Memory B cell (primary cell): ENCODE data around the gene KDF1.

Experiments used
- ATAC-seq: fragments of 150-1000 bp; cut with Tn5 transposase; 2 replicates; pipeline ENCODE4 v1.10.0; 2021; ENCODE audit warnings: low read depth, mild to moderate bottlenecking, moderate library complexity
- DNase-seq, 2 donors: peaks; one replicate each; pipeline ENCODE4 v3.0.0; 2022; ENCODE audit warnings: low spot score in 2 of 2
- H3K27ac Mint-ChIP-seq: one replicate; pipeline ENCODE4 v1.8.0; 2022; ENCODE audit warnings: mild to moderate bottlenecking, moderate library complexity, mixed read lengths
- H3K27me3 Mint-ChIP-seq: one replicate; pipeline ENCODE4 v1.8.0; 2022; ENCODE audit warnings: mixed read lengths
- H3K36me3 Mint-ChIP-seq: one replicate; pipeline ENCODE4 v1.8.0; 2022; ENCODE audit warnings: mild to moderate bottlenecking, mixed read lengths
- H3K4me1 Mint-ChIP-seq: one replicate; pipeline ENCODE4 v1.8.0; 2022; ENCODE audit warnings: mixed read lengths
- H3K4me3 Mint-ChIP-seq: one replicate; pipeline ENCODE4 v1.8.0; 2022; ENCODE audit warnings: mild to moderate bottlenecking, moderate library complexity, mixed read lengths
- H3K9me3 Mint-ChIP-seq: one replicate; pipeline ENCODE4 v1.8.0; 2022; ENCODE audit warnings: mixed read lengths

Gene KDF1

DNA sequence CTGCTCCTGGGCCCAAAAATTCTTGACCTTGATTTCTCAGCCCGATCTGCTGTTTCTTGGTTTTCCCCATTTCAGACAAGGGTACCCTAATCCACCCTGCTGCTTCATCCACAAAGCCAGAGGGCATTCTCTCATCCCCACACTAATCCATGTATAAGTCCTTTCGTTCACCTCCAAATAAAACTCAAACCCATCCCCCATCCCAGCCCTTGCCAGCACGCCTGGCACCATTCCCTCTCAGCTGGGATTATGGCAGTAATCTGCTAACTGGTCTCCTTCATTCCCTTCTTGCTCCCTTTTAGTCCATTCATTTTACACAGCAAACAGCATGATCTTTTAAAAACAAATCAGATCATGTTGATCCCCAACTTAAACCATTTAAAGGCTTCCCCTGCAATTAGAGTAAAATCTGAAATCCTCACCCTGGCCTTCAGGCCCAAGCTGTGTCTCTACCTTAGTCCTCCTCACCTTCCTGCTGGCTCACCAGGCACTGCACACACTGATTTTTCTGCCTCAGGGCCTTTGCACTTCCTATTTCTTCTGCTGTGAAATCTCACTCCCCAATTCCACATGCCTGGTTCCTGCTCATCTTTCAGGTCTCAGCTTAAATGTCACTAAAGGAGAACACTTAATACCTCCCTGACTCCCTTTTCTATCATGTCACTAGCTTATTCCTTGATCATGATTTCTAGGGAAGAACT lies 21.0 kb upstream of the KDF1 start:
- H3K4me3 Mint-ChIP-seq: no peak overlapping the region
- no peaks in the 10 kb centered on the region for H3K36me3 Mint-ChIP-seq
- no peak overlapping the region for H3K27ac Mint-ChIP-seq
- no peaks in the 10 kb centered on the region for H3K9me3 Mint-ChIP-seq
- DNase-seq: no peak
- H3K27me3 Mint-ChIP-seq: peaks cover 10% of the 10 kb centered on the region
- no peaks in the 10 kb centered on the region for H3K4me1 Mint-ChIP-seq
- ATAC-seq: no peak

DNA sequence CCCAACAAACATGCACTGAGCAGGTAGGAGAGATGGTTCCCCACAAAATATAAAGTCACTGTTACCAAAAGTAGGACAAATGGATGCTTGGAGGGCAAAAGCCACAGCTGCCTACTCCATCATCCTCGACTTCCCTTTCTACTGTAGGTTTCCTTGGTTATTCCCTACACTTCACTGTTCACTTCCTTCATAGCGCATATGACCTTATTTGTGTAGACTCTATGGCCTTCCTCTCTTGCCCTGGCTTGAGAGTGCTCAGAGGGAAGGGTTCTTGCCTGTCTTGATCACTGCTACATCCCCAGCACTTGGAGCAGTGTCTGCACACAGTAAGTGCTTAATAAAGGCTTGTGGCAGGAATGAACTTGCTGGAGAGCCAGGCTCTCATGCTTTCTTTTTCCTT lies 18.6 kb upstream of the KDF1 start:
- H3K27me3 Mint-ChIP-seq: peaks cover 12% of the 10 kb centered on the region
- no peak for ATAC-seq
- DNase-seq: no peak
- H3K4me1 Mint-ChIP-seq: no peaks in the 10 kb centered on the region
- no peak overlapping the region for H3K27ac Mint-ChIP-seq
- no peaks in the 10 kb centered on the region for H3K36me3 Mint-ChIP-seq
- no peak overlapping the region for H3K4me3 Mint-ChIP-seq
- no peaks in the 10 kb centered on the region for H3K9me3 Mint-ChIP-seq

DNA sequence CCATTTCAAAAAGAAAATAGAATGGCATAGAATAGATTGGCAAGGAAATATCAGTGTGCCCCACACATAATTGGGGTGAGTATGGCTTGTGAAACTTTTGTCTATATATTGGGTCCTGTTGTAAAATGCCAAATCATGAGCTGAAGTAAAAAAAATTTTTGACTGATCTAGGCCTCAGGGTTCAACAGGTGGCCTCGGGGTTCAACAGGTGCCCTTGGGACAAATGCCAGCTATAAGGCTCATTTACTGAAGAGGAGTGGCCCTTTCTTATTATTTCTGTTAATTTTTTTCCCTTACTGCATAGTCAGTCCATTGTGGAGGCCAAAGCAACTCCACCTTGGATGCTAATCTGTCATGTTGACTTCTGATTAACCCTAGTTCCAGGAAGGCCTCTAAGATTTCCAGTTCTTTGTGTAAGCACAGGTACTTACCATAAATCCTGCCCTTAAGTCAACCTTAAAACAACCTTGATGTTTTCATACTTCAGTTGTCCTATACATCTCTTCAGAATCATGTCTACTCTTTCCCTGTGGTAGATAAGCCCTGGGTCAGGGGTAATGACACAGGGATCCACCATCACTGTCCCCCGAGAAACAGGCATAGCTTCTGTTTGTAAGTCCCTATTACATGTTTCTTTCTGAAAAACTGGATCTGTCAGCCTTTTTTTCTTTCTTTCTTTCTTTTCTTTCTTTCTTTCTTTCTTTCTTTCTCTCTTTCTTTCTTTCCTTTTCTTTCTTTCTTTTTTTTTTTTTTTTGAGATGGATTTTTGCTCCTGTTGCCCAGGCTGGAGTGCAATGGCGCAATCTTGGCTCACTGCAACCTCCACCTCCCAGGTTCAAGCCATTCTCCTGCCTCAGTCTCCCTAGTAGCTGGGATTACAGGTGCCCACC lies 16.6 kb upstream of the KDF1 start:
- no peak for ATAC-seq
- no peaks in the 10 kb centered on the region for H3K36me3 Mint-ChIP-seq
- H3K4me1 Mint-ChIP-seq: no peaks in the 10 kb centered on the region
- no peaks in the 10 kb centered on the region for H3K9me3 Mint-ChIP-seq
- DNase-seq: no peak
- no peak overlapping the region for H3K4me3 Mint-ChIP-seq
- H3K27ac Mint-ChIP-seq: no peak overlapping the region
- peaks cover 12% of the 10 kb centered on the region for H3K27me3 Mint-ChIP-seq

DNA sequence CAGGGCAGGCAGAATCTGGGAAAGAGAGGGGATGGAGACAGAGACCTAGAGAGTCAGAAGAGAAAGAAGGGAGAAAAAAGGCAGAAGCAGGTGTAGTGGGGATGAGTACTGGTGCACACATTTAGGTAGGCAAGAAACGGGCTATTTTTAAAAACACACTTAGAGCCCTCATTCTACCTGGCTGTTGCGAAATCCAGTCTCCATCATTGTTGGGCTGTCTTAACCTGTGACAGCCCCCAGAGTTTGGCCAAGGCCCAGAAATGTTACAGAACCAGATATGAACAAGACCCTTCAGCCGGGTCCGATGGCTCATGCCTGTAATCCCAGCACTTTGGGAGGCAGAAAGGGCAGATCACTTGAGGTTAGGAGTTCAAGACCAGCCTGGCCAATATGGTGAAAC lies 12.6 kb upstream of the KDF1 start:
- H3K9me3 Mint-ChIP-seq: no peaks in the 10 kb centered on the region
- H3K36me3 Mint-ChIP-seq: no peaks in the 10 kb centered on the region
- H3K27me3 Mint-ChIP-seq: peaks cover 17% of the 10 kb centered on the region
- no peak overlapping the region for H3K4me3 Mint-ChIP-seq
- ATAC-seq: no peak
- DNase-seq: no peak
- no peak overlapping the region for H3K27ac Mint-ChIP-seq
- no peaks in the 10 kb centered on the region for H3K4me1 Mint-ChIP-seq

DNA sequence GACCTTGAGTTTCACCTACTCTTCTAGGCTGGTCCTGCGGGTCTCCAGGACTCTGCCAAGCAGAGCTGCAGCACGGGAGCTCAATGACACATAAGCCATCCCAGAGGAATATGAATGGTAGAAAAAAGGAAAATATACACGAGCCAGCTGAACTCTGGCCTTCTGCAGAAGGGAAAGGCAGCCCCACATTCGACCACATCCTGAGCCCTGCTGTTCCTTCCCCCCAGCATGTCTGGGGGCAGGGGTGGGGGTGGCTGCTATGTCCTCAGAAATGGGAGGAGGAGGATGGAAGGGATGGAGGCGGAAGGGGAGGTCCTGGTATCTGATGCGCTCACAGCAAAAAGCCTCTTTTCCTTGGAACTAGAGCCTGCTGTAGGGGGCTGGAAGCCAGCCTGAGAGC lies 12.1 kb upstream of the KDF1 start:
- no peak for DNase-seq
- no peak overlapping the region for H3K4me3 Mint-ChIP-seq

DNA sequence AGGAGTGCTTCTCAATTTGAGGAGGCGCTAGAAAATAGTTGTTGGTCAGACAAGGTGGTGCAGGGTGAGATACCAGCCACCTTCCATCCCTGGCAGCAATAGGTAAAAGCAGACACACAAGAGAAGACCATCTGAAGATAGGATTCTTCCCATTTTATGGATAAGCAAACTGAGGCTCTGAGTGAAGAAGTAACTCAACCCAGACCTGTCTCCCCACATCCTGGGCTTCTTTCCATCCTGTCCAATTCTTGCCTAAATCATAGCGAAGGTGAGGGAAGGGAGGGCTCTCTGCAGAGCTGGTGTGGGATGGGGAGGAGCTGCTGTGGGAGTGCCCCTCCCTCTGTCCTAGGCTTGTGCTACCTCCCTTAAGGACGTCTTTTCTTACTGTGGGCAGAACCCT lies 11.3 kb upstream of the KDF1 start:
- ATAC-seq: no peak
- H3K4me1 Mint-ChIP-seq: no peaks in the 10 kb centered on the region
- peaks cover 22% of the 10 kb centered on the region for H3K27me3 Mint-ChIP-seq
- no peaks in the 10 kb centered on the region for H3K36me3 Mint-ChIP-seq
- no peak overlapping the region for H3K4me3 Mint-ChIP-seq
- no peaks in the 10 kb centered on the region for H3K9me3 Mint-ChIP-seq
- no peak overlapping the region for H3K27ac Mint-ChIP-seq
- DNase-seq: no peak

More for the DNA sequence above, 12.1 kb upstream of the KDF1 start:
- H3K27ac Mint-ChIP-seq: no peak overlapping the region
- no peaks in the 10 kb centered on the region for H3K9me3 Mint-ChIP-seq
- no peaks in the 10 kb centered on the region for H3K4me1 Mint-ChIP-seq
- no peak for ATAC-seq
- H3K27me3 Mint-ChIP-seq: peaks cover 18% of the 10 kb centered on the region
- no peaks in the 10 kb centered on the region for H3K36me3 Mint-ChIP-seq

DNA sequence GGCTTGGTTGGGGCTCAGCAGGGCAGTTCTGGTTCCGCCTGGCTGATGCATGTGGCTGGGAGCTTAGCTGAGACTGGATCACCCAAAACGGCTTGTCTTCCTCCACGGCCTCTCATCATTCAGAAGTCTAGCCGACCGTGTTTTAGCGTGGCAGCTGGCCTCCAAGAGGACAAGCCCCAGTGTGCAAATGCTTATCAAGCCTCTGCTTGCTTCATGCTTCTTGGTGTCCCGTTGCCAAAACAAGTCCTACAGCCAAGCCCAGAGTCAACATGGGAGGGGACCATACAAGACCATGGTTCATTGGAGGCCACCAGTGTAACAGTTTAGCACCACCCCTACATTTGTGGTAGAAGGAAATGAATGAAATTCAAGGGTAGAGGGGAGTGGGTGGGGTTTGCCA lies 10.5 kb upstream of the KDF1 start:
- ATAC-seq: no peak
- H3K27ac Mint-ChIP-seq: no peak overlapping the region
- H3K27me3 Mint-ChIP-seq: peaks cover 23% of the 10 kb centered on the region

DNA sequence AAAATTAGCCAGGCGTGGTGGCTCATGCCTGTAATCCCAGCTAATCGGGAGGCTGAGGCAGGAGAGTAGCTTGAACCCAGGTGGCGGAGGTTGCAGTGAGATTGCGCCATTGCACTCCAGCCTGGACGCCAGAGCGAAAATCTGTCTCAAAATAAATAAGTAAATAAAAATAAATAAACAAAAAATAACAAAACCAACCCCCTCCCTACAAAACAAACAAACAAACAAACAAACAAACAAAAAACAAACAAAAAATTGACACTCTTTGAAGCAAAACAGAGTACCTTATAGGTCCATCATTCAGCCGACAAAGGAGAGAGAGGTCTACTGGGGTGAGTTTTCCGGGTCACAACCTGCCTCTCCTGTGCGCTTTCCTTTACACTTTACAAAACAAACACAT lies 5.4 kb upstream of the KDF1 start:
- H3K36me3 Mint-ChIP-seq: peaks cover under 1% of the 10 kb centered on the region
- H3K27ac Mint-ChIP-seq: no peak overlapping the region
- DNase-seq (no peak), ATAC-seq (no peak)
- H3K9me3 Mint-ChIP-seq: no peaks in the 10 kb centered on the region
- H3K4me3 Mint-ChIP-seq: no peak overlapping the region
- peaks cover 2% of the 10 kb centered on the region for H3K4me1 Mint-ChIP-seq
- H3K27me3 Mint-ChIP-seq: peaks cover 24% of the 10 kb centered on the region

More for the DNA sequence above, 10.5 kb upstream of the KDF1 start:
- H3K4me1 Mint-ChIP-seq: no peaks in the 10 kb centered on the region
- H3K36me3 Mint-ChIP-seq: no peaks in the 10 kb centered on the region
- DNase-seq: no peak
- no peak overlapping the region for H3K4me3 Mint-ChIP-seq
- no peaks in the 10 kb centered on the region for H3K9me3 Mint-ChIP-seq

DNA sequence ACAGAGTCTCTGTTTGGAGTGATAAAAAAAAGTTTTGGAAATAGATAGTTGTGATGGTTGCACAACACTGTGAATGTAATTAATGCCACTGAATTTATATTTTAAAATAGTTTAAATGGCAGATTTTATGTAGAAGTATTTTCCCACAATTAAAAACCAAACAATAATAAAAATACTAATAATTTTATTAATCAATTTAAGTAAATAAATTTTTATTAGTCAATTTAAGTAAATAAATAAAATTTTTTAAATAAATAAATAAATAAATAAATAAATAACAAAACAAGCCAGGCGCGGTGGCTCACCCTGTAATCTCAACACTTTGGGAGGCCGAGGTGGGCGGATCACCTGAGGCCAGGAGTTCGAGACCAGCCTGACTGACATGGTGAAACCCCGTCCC lies 4.9 kb upstream of the KDF1 start:
- Mint-ChIP-seq H3K36me3 (peaks cover 2% of the 10 kb centered on the region), H3K4me3 (no peak overlapping the region), H3K27ac (no peak overlapping the region), H3K4me1 (peaks cover 5% of the 10 kb centered on the region), H3K27me3 (peaks cover 22% of the 10 kb centered on the region), H3K9me3 (no peaks in the 10 kb centered on the region)
- DNase-seq: no peak
- no peak for ATAC-seq

DNA sequence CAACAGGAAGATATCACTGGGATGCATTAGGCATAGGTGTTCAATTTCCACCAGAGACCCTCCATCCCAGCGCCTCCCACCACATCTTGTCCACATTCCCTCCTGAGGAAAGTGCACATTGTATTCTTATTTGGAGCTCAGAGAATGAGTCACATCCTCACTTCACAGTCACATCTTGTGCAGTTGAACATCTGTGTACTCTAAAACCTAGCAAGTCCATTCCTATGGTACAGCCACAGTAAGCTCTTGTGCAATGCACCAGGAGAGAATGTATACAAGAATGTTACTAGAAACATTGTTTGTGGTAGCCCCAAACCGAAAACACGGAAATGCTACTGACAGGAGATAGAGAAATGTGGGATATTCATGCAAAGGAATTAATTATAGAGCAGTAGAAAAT lies 1.6 kb upstream of the KDF1 start:
- H3K9me3 Mint-ChIP-seq: no peaks in the 10 kb centered on the region
- peaks cover 14% of the 10 kb centered on the region for H3K27me3 Mint-ChIP-seq
- peaks cover 5% of the 10 kb centered on the region for H3K4me1 Mint-ChIP-seq
- DNase-seq (no peak), ATAC-seq (no peak)
- H3K36me3 Mint-ChIP-seq: peaks cover 2% of the 10 kb centered on the region
- H3K4me3 Mint-ChIP-seq: no peak overlapping the region
- no peak overlapping the region for H3K27ac Mint-ChIP-seq

DNA sequence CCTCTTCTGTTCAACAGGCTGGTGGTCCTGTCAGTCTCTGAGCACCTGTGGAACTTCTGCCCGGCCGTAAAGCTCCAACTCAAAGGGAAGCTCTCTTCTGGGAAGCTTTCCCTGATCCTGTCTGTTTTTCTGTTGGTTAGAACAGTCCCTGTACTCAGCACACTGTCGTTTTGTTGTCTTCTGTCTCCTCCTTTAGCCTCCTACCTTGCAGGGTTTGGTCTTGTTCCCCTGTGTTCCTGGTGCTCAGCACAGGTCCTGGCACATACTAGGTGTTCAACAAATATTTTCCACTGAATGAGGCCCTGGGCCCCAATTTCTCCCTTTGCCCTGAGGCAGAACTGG lies 328 bp upstream of the KDF1 start:
- Mint-ChIP-seq H3K27ac (peak overlapping the region; percentile 63), H3K27me3 (peaks cover 11% of the 10 kb centered on the region), H3K9me3 (peaks cover 3% of the 10 kb centered on the region), H3K4me3 (peak overlapping the region; percentile 87), H3K36me3 (peaks cover 7% of the 10 kb centered on the region), H3K4me1 (peaks cover 5% of the 10 kb centered on the region)
- ATAC-seq: peak; percentile 6
- DNase-seq: no peak

DNA sequence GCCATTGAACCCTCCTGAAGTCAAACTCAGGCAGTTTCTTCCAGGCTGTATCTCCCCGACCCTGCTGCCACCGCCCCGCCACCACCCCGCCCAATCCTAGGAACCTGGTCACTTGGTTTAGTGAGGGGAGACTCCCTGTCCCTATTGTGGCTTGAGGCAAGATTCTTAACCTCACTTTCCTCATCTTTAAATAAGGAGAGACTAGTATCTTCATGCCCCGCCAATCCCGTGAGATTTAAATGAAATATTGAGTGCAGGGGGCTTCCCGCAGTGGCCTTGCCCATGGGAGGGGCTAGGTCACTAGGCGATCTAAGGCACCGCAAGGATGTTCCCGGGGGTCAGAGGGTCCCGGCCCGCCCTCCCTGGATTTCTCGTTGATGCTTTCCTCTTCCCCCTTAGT lies 998 bp downstream of the KDF1 start:
- H3K36me3 Mint-ChIP-seq: peaks cover 7% of the 10 kb centered on the region
- ATAC-seq: no peak
- H3K4me1 Mint-ChIP-seq: peaks cover 5% of the 10 kb centered on the region
- H3K9me3 Mint-ChIP-seq: peaks cover 3% of the 10 kb centered on the region
- DNase-seq: no peak
- no peak overlapping the region for H3K27ac Mint-ChIP-seq
- H3K27me3 Mint-ChIP-seq: peaks cover 6% of the 10 kb centered on the region
- H3K4me3 Mint-ChIP-seq: peak overlapping the region; percentile 49

DNA sequence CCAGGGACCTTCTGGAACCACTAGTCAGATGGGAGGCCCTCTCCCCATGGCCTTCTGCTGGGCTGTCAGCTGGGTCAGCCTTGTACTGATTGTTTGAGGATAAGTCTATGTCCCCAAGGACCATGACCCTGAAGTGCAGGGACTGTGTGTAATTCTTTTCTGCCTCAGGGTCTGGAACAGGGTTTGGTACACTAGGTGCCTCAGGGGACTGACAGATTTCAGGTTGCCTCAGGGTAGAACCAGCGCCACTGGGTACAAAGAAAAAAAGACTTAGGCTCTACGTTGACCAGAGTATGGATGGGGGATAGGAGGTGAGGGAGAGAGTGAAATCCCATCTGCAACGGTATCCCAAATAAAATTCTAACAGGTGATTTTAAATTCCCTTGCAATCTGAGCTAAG lies 3.0 kb downstream of the KDF1 start:
- Mint-ChIP-seq H3K9me3 (peaks cover 3% of the 10 kb centered on the region), H3K27ac (no peak overlapping the region), H3K4me1 (peaks cover 5% of the 10 kb centered on the region), H3K4me3 (no peak overlapping the region), H3K36me3 (peaks cover 9% of the 10 kb centered on the region), H3K27me3 (peaks cover 4% of the 10 kb centered on the region)
- ATAC-seq: no peak
- no peak for DNase-seq

DNA sequence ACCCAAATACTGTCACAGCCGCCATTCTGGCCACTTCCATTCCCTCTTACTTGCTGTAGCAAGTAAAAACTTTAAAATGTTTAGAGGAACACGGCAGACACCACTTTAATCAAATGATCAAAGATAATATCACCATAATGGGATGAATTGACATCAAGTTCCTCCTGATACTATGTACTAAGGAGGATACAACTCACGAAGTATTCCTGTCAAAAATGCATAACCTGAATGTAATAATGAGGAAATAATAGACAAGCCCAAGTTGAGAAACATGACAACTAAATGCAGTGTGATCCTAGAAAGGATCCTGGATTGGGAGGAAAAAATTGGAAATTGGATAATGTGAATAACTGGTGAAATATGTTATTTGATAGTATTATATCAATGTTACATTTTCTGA lies 3.9 kb downstream of the KDF1 start:
- peaks cover 2% of the 10 kb centered on the region for H3K27me3 Mint-ChIP-seq
- H3K36me3 Mint-ChIP-seq: peaks cover 12% of the 10 kb centered on the region
- H3K27ac Mint-ChIP-seq: no peak overlapping the region
- peaks cover 3% of the 10 kb centered on the region for H3K9me3 Mint-ChIP-seq
- DNase-seq: no peak
- H3K4me3 Mint-ChIP-seq: no peak overlapping the region
- H3K4me1 Mint-ChIP-seq: peaks cover 5% of the 10 kb centered on the region
- no peak for ATAC-seq

DNA sequence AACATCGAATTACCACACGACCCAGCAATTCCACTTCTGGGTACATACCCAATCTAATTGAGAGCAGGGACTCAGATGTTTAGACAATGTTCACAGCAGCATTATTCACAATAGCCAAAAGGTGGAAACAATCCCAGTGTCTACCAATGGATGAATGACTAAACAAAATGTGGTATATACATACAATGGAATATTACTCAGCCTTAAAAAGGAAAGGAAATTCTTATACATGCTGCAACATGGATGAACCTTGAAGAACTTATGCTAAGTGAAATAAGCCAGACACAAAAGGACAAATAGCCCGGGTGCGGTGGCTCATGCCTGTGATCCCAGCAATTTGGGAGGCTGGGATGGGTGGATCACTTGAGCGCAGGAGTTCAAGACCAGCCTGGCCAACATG lies 6.9 kb downstream of the KDF1 start:
- H3K9me3 Mint-ChIP-seq: peaks cover 3% of the 10 kb centered on the region
- H3K27ac Mint-ChIP-seq: no peak overlapping the region
- DNase-seq (no peak), ATAC-seq (no peak)
- H3K36me3 Mint-ChIP-seq: peaks cover 16% of the 10 kb centered on the region
- H3K4me3 Mint-ChIP-seq: no peak overlapping the region
- H3K4me1 Mint-ChIP-seq: peaks cover 4% of the 10 kb centered on the region
- H3K27me3 Mint-ChIP-seq: no peaks in the 10 kb centered on the region
